Tibial nerve (tissue), 3 donors: ENCODE data around the gene CEP128.

Experiments
- POLR2A ChIP-seq, 2 donors: fragments of 450-650 bp; IDR thresholded peaks; one replicate each; pipeline ENCODE4 v1.6.1; 2017; ENCODE audit warnings: antibody characterized with exemption in 2 of 2, mild to moderate bottlenecking in 2 of 2, moderate library complexity in 2 of 2
- TF ChIP-seq, protein P1 (sequence below), 5 experiments: fragments of 200-600 bp in 3 of 5; fragments of 450-650 bp in 2 of 5; sonication (generic) in 3 of 5; IDR thresholded peaks; one replicate each; pipeline ENCODE4 v1.5.1; 2016 to 2019; ENCODE audit warnings: antibody characterized with exemption in 5 of 5, mild to moderate bottlenecking in 3 of 5, moderate library complexity in 2 of 5

DNA sequence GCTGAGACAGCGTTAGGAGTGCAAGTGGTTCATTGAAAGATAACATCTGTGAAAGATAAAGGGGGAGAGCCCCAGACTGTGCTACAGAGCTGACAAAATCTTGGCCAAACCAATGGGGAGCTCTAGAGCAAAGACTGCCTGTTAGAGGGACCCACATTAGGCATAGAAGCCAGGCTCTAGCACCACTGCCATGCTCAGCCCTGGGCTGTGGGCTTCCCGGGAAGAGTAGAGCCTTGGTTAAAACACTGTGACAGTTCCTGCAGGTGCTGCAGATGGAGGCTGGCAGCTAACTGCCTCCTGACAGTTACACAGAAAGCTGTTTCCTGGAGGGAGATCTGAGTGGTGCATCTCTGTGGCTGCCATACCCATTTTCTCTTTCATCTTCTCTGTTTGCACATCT, 36.9 kb upstream of the CEP128 start:
- TF ChIP-seq, protein P1, sequence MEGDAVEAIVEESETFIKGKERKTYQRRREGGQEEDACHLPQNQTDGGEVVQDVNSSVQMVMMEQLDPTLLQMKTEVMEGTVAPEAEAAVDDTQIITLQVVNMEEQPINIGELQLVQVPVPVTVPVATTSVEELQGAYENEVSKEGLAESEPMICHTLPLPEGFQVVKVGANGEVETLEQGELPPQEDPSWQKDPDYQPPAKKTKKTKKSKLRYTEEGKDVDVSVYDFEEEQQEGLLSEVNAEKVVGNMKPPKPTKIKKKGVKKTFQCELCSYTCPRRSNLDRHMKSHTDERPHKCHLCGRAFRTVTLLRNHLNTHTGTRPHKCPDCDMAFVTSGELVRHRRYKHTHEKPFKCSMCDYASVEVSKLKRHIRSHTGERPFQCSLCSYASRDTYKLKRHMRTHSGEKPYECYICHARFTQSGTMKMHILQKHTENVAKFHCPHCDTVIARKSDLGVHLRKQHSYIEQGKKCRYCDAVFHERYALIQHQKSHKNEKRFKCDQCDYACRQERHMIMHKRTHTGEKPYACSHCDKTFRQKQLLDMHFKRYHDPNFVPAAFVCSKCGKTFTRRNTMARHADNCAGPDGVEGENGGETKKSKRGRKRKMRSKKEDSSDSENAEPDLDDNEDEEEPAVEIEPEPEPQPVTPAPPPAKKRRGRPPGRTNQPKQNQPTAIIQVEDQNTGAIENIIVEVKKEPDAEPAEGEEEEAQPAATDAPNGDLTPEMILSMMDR (IDR thresholded peaks at IDR 0.05), result no peak
- no peak for TF ChIP-seq POLR2A (IDR thresholded peaks at IDR 0.05)
